Osteocyte (in vitro differentiated cells): ENCODE results near the gene ZCCHC4. TPM values are rescaled to one million over a fixed set of nuclear protein-coding genes. Genes with fewer than 3 reads are reported as not detected.

Experiments
- DNase-seq: peaks from one replicate; pipeline ENCODE4 v3.0.0; 2021; ENCODE audit warnings: mixed read lengths; ENCODE audit not compliant: unreplicated experiment; ENCODE audit errors: extremely low spot score
- H3K27ac Mint-ChIP-seq: one replicate; pipeline ENCODE4 v1.8.0; 2021; ENCODE audit warnings: mild to moderate bottlenecking, mixed read lengths; ENCODE audit not compliant: unreplicated experiment
- H3K27me3 Mint-ChIP-seq: one replicate; pipeline ENCODE4 v1.8.0; 2021; ENCODE audit warnings: mixed read lengths; ENCODE audit not compliant: unreplicated experiment
- H3K36me3 Mint-ChIP-seq: one replicate; pipeline ENCODE4 v1.8.0; 2021; ENCODE audit warnings: mixed read lengths; ENCODE audit not compliant: unreplicated experiment
- H3K4me1 Mint-ChIP-seq: one replicate; pipeline ENCODE4 v1.8.0; 2021; ENCODE audit warnings: mixed read lengths; ENCODE audit not compliant: unreplicated experiment
- H3K4me3 Mint-ChIP-seq: one replicate; pipeline ENCODE4 v1.8.0; 2021; ENCODE audit warnings: mild to moderate bottlenecking, moderate library complexity, mixed read lengths; ENCODE audit not compliant: unreplicated experiment
- H3K9me3 Mint-ChIP-seq: one replicate; pipeline ENCODE4 v1.8.0; 2021; ENCODE audit warnings: mixed read lengths; ENCODE audit not compliant: unreplicated experiment
- CTCF ChIP-seq: fragments of 200-600 bp; sonication (generic); IDR thresholded peaks from 2 replicates; pipeline ENCODE4 v1.5.0; 2021; ENCODE audit warnings: antibody characterized with exemption, mild to moderate bottlenecking, moderate library complexity
- total RNA-seq: library from RNA; stranded (reverse); gene quantifications from 2 replicates; pipeline ENCODE4 v1.2.1, GENCODE V29; 2021

ZCCHC4 gene
- total RNA-seq, 1 donor from 2014 or later: 9.4 TPM

GRCh38 chr4:25403699-25404098 is 91.1 kb downstream of the ZCCHC4 start:
- H3K9me3 Mint-ChIP-seq: no peaks in the 10 kb centered on the region

GRCh38 chr4:25405453-25405852 is 92.9 kb downstream of the ZCCHC4 start:
- H3K27ac Mint-ChIP-seq: no peak overlapping the region
- H3K9me3 Mint-ChIP-seq: no peaks in the 10 kb centered on the region
- peaks cover 8% of the 10 kb centered on the region for H3K4me1 Mint-ChIP-seq
- no peak for TF ChIP-seq CTCF
- peaks cover 38% of the 10 kb centered on the region for H3K36me3 Mint-ChIP-seq
- no peak for DNase-seq
- H3K4me3 Mint-ChIP-seq: no peak overlapping the region
- no peaks in the 10 kb centered on the region for H3K27me3 Mint-ChIP-seq

More at GRCh38 chr4:25403699-25404098, 91.1 kb downstream of the ZCCHC4 start:
- Mint-ChIP-seq H3K27me3 (no peaks in the 10 kb centered on the region), H3K27ac (no peak overlapping the region), H3K4me1 (peaks cover 14% of the 10 kb centered on the region), H3K4me3 (no peak overlapping the region), H3K36me3 (peaks cover 40% of the 10 kb centered on the region)
- no peak for DNase-seq
- TF ChIP-seq CTCF: no peak

GRCh38 chr4:25406081-25406692 is 93.6 kb downstream of the ZCCHC4 start:
- H3K9me3 Mint-ChIP-seq: no peaks in the 10 kb centered on the region
- no peak for TF ChIP-seq CTCF
- no peak for DNase-seq
- H3K27me3 Mint-ChIP-seq: no peaks in the 10 kb centered on the region
- peaks cover 2% of the 10 kb centered on the region for H3K4me1 Mint-ChIP-seq
- H3K27ac Mint-ChIP-seq: no peak overlapping the region
- peaks cover 45% of the 10 kb centered on the region for H3K36me3 Mint-ChIP-seq
- no peak overlapping the region for H3K4me3 Mint-ChIP-seq

- TF ChIP-seq CTCF: no peak
- Mint-ChIP-seq H3K9me3 (no peaks in the 10 kb centered on the region), H3K27me3 (no peaks in the 10 kb centered on the region), H3K36me3 (peaks cover 56% of the 10 kb centered on the region), H3K4me1 (no peaks in the 10 kb centered on the region), H3K4me3 (no peak overlapping the region), H3K27ac (no peak overlapping the region)
- no peak for DNase-seq
Measured at GRCh38 chr4:25410820-25411529, 98.4 kb downstream of the ZCCHC4 start.

- H3K27me3 Mint-ChIP-seq: no peaks in the 10 kb centered on the region
- DNase-seq: no peak
- H3K27ac Mint-ChIP-seq: no peak overlapping the region
- no peak for TF ChIP-seq CTCF
- H3K36me3 Mint-ChIP-seq: peaks cover 63% of the 10 kb centered on the region
- no peaks in the 10 kb centered on the region for H3K4me1 Mint-ChIP-seq
- H3K4me3 Mint-ChIP-seq: no peak overlapping the region
- H3K9me3 Mint-ChIP-seq: no peaks in the 10 kb centered on the region
Measured at GRCh38 chr4:25413261-25413660, 100.7 kb downstream of the ZCCHC4 start.
